ENCODE measurements around the gene TIAM1.

The TIAM1 gene

DNA sequence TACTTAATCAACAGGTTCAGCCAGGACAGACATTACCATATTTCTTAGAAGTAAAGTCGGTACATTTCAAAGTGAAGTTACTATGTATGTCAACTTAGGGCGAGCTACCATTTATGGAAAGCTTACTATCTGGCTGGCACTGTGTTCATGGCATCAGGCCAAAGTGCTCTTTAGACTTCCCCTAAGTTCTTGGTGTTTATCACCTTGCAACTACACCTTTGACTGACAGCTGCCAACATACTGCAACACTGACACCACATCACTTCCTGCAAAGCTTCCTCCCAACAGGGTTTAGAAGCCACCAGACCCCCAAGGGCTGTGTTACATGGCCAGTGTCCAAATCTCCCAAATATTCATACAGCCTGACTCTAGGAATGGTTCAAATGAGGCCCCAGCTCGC is 61.0 kb downstream of the TIAM1 start:
- TF ChIP-seq, protein P1, sequence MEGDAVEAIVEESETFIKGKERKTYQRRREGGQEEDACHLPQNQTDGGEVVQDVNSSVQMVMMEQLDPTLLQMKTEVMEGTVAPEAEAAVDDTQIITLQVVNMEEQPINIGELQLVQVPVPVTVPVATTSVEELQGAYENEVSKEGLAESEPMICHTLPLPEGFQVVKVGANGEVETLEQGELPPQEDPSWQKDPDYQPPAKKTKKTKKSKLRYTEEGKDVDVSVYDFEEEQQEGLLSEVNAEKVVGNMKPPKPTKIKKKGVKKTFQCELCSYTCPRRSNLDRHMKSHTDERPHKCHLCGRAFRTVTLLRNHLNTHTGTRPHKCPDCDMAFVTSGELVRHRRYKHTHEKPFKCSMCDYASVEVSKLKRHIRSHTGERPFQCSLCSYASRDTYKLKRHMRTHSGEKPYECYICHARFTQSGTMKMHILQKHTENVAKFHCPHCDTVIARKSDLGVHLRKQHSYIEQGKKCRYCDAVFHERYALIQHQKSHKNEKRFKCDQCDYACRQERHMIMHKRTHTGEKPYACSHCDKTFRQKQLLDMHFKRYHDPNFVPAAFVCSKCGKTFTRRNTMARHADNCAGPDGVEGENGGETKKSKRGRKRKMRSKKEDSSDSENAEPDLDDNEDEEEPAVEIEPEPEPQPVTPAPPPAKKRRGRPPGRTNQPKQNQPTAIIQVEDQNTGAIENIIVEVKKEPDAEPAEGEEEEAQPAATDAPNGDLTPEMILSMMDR (IDR thresholded peaks at IDR 0.05; ENCODE audit: insufficient read depth, low read length, missing control alignments), result no peak
- no peak overlapping the region for H3K4me3 ChIP-seq (ENCODE audit: low read depth, low read length)
- ChIA-PET POLR2A (interaction anchor here (0.7 to 2.1 kb wide), 3 partner anchors 11 to 64 kb away, joined by 3 to 10 read pairs (median 4); no protein-coding TSS in a partner anchor), CTCF (interaction anchor here (3.1 kb wide), 1 partner anchor 65 kb away, joined by 8 read pairs; no protein-coding TSS in a partner anchor)
- no peak for DNase-seq (ENCODE audit: low read depth, low spot score)

DNA sequence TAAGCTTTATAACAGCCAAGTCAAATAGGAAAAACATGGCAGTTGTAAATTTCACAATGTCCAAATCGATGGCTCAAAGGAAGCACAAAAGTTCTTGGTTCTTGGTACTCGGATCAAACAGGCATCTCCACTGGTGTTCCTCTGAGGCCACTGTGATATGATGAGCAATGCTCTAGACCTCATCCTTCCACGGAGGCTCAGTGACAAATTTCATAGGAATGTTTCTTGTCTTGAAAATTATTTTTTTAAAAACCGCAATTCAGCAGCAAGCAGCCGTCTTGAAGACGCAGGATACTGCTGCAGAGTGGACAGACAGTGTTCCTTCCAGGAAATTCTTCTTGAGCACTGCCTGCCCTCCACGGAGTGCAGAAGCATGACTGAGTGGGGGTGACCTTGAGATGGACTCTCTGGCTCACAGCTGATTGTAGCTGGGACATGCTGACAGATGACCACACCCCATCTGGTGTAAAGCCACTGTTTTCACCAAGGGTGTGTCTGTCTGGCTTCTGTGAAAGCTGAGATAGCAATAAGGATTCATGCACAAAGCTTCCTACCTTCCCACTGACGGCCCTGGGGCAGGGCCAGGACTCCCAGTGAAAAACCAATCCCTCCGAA is 61.9 kb downstream of the TIAM1 start:
- ChIA-PET POLR2A (interaction anchor here (0.6 to 2.1 kb wide), 6 partner anchors 12 to 80 kb away, joined by 3 to 10 read pairs (median 4); no protein-coding TSS in a partner anchor), CTCF (interaction anchor here (0.8 to 3.1 kb wide), 3 partner anchors 64 to 298 kb away, joined by 3 to 8 read pairs (median 4); no protein-coding TSS in a partner anchor)
- H3K4me3 ChIP-seq (ENCODE audit: low read depth, low read length), result peak overlapping the region; percentile 31
- TF ChIP-seq, protein P1 (IDR thresholded peaks at IDR 0.05; ENCODE audit: insufficient read depth, low read length, missing control alignments), result no peak
- peak; percentile 92 for DNase-seq (ENCODE audit: low read depth, low spot score)

DNA sequence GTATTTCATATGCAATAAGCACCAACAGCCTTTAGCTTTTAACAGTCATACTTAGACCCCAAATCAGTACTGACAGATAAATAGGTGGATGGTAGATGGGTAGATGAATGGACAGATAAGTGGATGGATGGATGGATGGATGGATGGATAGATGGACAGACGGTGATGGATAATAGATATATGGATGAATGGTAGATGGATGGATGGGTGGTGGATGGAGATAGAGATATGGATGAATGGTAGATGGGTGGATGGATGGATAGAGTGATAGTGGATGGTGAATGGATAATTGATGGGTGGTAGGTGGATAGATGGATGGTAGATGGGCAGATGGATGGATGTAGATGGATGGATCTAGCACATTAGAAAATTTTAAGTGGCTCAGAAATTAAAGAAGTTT is 62.5 kb downstream of the TIAM1 start:
- ChIA-PET CTCF (interaction anchor here (0.8 to 1.1 kb wide), 2 partner anchors 65 to 299 kb away, joined by 3 to 4 read pairs; no protein-coding TSS in a partner anchor), POLR2A (interaction anchor here (1.0 to 2.1 kb wide), 2 partner anchors 13 to 33 kb away, joined by 3 to 10 read pairs; no protein-coding TSS in a partner anchor)
- H3K4me3 ChIP-seq (ENCODE audit: low read depth, low read length), result no peak overlapping the region
- TF ChIP-seq, protein P1 (IDR thresholded peaks at IDR 0.05; ENCODE audit: insufficient read depth, low read length, missing control alignments), result no peak
- no peak for DNase-seq (ENCODE audit: low read depth, low spot score)

DNA sequence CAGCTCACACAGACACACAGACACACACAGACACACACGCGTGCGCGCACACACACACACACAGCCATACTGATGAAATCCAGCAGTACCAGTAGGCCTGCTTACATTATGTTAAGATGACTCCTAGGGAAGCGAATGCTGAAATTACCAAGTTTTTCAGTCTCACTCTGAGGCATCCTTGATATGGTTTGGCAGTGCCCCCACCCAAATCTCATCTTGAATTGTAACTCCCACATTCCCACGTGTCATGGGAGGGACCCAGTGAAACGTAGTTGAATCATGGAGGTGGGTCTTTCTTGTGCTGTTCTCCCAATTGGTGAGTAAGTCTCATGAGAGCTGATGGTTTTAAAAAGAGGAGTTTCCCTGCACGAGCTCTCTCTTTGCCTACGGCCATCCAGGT is 64.1 kb downstream of the TIAM1 start:
- H3K4me3 ChIP-seq (ENCODE audit: low read depth, low read length), result no peak overlapping the region
- no peak for DNase-seq (ENCODE audit: low read depth, low spot score)
- ChIA-PET POLR2A (no interaction called here), CTCF (interaction anchor here (1.4 kb wide), 1 partner anchor 301 kb away, joined by 3 read pairs; no protein-coding TSS in a partner anchor)
- TF ChIP-seq, protein P1 (IDR thresholded peaks at IDR 0.05; ENCODE audit: insufficient read depth, low read length, missing control alignments), result no peak

DNA sequence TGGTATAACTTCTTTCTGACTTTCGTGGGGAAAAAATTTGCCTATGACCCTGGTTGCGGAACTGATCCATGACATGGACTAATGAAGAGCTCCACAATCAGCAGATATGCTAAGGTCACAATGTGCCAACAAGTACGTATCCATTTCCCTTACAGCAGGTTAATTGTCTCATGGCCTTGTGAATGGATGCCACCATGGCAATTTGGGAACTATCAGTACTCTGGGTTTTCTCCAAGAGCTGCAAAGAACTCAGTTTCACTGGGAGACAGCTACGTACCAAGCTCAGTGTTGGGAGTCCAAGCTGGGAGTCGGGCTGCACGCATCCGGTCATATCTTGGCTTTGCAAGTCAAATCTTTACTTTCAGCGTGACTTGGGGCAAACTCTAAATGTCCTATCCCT is 64.8 kb downstream of the TIAM1 start:
- no peak for DNase-seq (ENCODE audit: low read depth, low spot score)
- H3K4me3 ChIP-seq (ENCODE audit: low read depth, low read length), result no peak overlapping the region
- ChIA-PET CTCF (interaction anchor here (1.4 kb wide), 1 partner anchor 301 kb away, joined by 3 read pairs; no protein-coding TSS in a partner anchor), POLR2A (no interaction called here)
- TF ChIP-seq, protein P1 (IDR thresholded peaks at IDR 0.05; ENCODE audit: insufficient read depth, low read length, missing control alignments), result no peak

DNA sequence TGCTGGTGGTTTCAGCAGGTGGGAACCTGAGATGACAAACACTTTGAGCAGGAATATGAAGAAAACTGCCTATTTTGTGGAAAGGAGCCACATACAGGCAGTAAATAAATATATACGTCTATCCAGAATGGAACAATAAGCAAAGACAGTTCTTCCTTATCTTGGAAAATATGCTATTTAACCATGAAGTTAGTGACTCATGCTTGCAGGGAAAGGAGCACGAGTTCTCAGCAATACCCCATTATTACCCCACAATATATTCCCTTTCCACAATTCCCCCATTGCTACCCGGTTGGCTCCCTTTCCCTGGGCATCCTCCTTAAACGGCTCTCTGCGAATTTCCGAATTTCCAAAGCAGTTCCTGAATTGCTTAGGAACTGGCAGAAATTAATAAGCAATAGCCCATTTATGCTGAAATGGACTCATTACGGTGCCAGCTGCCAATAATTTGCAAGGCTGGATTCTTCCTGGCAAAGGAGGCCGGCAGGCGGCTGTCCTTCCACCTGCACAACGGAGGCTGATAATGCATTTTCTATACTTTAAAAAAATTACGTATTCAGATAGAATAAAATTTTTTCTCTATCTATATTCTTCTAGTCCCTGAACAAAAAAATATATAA is 65.4 kb downstream of the TIAM1 start:
- CTCF ChIA-PET, result no interaction called here

More for the DNA sequence above, 65.4 kb downstream of the TIAM1 start:
- POLR2A ChIA-PET, result no interaction called here
- TF ChIP-seq, protein P1 (IDR thresholded peaks at IDR 0.05; ENCODE audit: insufficient read depth, low read length, missing control alignments), result no peak
- DNase-seq (ENCODE audit: low read depth, low spot score), result no peak
- no peak overlapping the region for H3K4me3 ChIP-seq (ENCODE audit: low read depth, low read length)

Measured in AG04449 (cell line).